Measurements from ENCODE around the gene NCAM2. TPM values are rescaled to one million over a fixed set of nuclear protein-coding genes. Genes with fewer than 3 reads are reported as not detected.

Gene NCAM2
- total and polyA plus RNA-seq, 7 donors, result 0.14 to 2.4 (median 0.62) TPM

DNA sequence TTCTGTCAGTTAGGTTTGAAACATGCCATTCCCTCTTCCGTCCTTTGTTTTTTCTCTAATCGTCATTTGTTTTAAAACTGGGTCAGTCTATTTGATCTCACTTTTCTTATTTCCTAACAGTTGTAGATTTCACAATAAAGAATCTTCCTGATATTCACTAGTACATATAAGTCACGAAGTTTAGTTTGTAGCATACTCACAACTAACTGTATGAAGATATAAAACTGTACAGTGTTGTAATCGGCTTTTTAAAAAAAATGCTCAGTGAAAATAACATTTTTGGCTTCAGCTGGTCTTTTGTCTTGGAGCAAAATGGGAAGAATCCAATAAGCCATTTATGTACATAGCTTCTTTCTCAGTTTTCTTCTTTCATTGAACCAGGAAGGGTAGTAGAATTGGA is 78.3 kb downstream of the NCAM2 start:
- ATAC-seq, result no peak
- no peaks in the 10 kb centered on the region for H3K36me3 ChIP-seq (ENCODE audit: insufficient read depth in 1 of 2, low read depth in 1 of 2)
- no peak for DNase-seq
- TF ChIP-seq, protein P1, sequence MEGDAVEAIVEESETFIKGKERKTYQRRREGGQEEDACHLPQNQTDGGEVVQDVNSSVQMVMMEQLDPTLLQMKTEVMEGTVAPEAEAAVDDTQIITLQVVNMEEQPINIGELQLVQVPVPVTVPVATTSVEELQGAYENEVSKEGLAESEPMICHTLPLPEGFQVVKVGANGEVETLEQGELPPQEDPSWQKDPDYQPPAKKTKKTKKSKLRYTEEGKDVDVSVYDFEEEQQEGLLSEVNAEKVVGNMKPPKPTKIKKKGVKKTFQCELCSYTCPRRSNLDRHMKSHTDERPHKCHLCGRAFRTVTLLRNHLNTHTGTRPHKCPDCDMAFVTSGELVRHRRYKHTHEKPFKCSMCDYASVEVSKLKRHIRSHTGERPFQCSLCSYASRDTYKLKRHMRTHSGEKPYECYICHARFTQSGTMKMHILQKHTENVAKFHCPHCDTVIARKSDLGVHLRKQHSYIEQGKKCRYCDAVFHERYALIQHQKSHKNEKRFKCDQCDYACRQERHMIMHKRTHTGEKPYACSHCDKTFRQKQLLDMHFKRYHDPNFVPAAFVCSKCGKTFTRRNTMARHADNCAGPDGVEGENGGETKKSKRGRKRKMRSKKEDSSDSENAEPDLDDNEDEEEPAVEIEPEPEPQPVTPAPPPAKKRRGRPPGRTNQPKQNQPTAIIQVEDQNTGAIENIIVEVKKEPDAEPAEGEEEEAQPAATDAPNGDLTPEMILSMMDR (IDR thresholded peaks at IDR 0.05), result no peak
- no peaks in the 10 kb centered on the region for H3K9me3 ChIP-seq
- no peak overlapping the region for H3K27ac ChIP-seq
- H3K27me3 ChIP-seq (ENCODE audit: insufficient read depth in 3 of 3, low read length in 2 of 3), result no peaks in the 10 kb centered on the region
- intact Hi-C loops (cut with DNase I), result loop anchor here in 1 of 2 donors (5.0 kb wide), 1 partner anchor 136 kb away; no protein-coding TSS in a partner anchor
- no peak overlapping the region for H3K4me3 ChIP-seq
- WGBS, 3 donors, result 72 to 81% (median 76%) methylated on average over 4 of the region's 4 CpGs
- H3K4me1 ChIP-seq, result no peaks in the 10 kb centered on the region

DNA sequence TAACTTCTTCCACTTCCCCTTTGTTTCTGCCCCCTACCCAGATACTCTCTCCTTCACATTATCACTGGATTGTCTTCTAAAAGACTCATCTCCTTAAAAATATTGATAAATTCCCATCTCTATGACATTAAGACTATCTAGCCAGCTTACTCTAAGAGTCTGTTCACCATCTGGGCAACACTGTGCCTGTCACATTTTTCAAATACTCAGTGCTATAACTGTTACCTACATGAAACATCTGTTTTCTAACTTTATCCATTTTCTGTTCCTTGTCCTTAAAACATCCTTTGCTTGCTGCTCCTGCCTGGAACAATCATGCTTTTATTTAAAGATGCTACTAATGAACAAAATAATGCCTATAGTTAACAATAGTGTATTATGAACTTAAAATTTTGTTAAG is 81.4 kb downstream of the NCAM2 start:
- no peaks in the 10 kb centered on the region for H3K36me3 ChIP-seq (ENCODE audit: insufficient read depth in 1 of 2, low read depth in 1 of 2)
- no peak overlapping the region for H3K4me3 ChIP-seq
- DNase-seq, result no peak
- H3K9me3 ChIP-seq, result no peaks in the 10 kb centered on the region
- H3K4me1 ChIP-seq, result no peaks in the 10 kb centered on the region
- intact Hi-C loops (cut with DNase I), result loop anchor here in 1 of 2 donors (5.0 kb wide), 1 partner anchor 133 kb away; no protein-coding TSS in a partner anchor
- no peaks in the 10 kb centered on the region for H3K27me3 ChIP-seq (ENCODE audit: insufficient read depth in 3 of 3, low read length in 2 of 3)
- ATAC-seq, result no peak
- H3K27ac ChIP-seq, result no peak overlapping the region
- TF ChIP-seq, protein P1 (IDR thresholded peaks at IDR 0.05), result no peak

DNA sequence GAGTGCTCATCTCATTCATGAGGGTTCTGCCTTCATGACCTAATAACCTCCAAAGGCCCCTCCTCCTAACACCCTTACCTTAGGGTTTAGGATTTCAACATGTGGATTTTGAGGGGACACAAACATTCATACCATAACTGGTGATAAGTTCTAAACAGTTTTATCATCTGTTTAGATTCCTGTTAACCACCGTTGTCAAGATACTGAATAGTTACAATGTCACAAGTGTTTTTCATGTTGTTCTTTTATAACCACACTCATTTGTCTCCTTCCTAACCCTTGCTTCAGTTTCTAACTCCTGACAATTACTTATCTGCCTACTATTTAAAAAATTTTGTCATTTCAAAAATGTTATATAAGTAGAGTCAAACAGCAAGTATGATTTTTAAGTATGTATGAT is 86.0 kb downstream of the NCAM2 start:
- no peak for DNase-seq
- intact Hi-C loops (cut with DNase I), result no loop called here
- Histone ChIP-seq H3K27ac (no peak overlapping the region), H3K36me3 (ENCODE audit: insufficient read depth in 1 of 2, low read depth in 1 of 2) (no peaks in the 10 kb centered on the region), H3K4me1 (no peaks in the 10 kb centered on the region), H3K4me3 (no peak overlapping the region), H3K27me3 (ENCODE audit: insufficient read depth in 3 of 3, low read length in 2 of 3) (no peaks in the 10 kb centered on the region), H3K9me3 (no peaks in the 10 kb centered on the region)
- 37 to 58% (median 37%) methylated on average over 1 of the region's 1 CpG for WGBS, 3 donors
- ATAC-seq, result no peak
- TF ChIP-seq, protein P1 (IDR thresholded peaks at IDR 0.05), result no peak

DNA sequence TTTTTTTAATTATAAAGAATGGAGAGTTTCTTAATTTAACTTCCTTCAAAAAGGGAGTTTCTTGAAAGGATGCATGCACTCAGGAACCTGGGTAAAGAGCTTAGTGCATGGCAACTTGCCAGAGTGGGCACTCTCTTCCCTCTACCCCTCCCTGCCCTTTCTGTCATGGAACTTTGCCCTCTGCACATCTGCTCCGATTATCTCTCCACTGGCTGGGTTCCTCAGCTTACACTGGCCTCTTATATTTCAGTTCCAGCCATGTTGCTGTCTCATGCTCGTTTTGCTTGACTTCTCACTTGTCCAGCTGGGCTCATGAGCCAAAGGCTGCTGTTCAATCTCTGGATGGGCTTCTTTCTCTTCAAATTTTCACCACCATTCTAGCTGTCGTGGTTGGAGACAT is 87.0 kb downstream of the NCAM2 start:
- Histone ChIP-seq H3K4me1 (no peaks in the 10 kb centered on the region), H3K4me3 (no peak overlapping the region), H3K36me3 (ENCODE audit: insufficient read depth in 1 of 2, low read depth in 1 of 2) (no peaks in the 10 kb centered on the region), H3K9me3 (no peaks in the 10 kb centered on the region), H3K27ac (no peak overlapping the region), H3K27me3 (ENCODE audit: insufficient read depth in 3 of 3, low read length in 2 of 3) (no peaks in the 10 kb centered on the region)
- no peak for DNase-seq
- 23 to 33% (median 27%) methylated on average over 3 of the region's 3 CpGs for WGBS, 3 donors
- no peak for ATAC-seq
- TF ChIP-seq, protein P1 (IDR thresholded peaks at IDR 0.05), result no peak
- intact Hi-C loops (cut with DNase I), result no loop called here

DNA sequence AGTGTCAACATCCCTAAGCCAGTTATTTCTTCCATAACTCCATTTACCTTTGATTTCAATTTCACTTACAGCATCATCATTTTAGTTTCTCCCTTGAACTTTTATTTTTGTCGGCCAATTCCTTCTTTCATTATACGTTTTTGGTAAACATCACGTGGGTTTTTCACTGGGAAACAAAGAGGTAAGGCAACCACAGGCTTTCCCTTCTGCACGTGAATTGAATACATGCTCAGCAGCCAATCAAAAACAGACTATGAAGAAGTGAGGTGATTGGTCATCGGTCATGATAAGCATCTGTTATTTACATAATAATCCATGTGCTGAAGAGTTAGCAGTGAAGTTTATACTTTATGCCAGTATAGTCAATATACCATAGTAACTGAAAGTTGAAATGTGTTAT is 98.7 kb downstream of the NCAM2 start:
- no peak for ATAC-seq
- TF ChIP-seq, protein P1 (IDR thresholded peaks at IDR 0.05), result no peak
- no peak overlapping the region for H3K4me3 ChIP-seq
- no peaks in the 10 kb centered on the region for H3K36me3 ChIP-seq (ENCODE audit: insufficient read depth in 1 of 2, low read depth in 1 of 2)
- no peak overlapping the region for H3K27ac ChIP-seq
- H3K27me3 ChIP-seq (ENCODE audit: insufficient read depth in 3 of 3, low read length in 2 of 3), result no peaks in the 10 kb centered on the region
- WGBS, 3 donors, result 76 to 80% (median 79%) methylated on average over 5 of the region's 5 CpGs
- H3K9me3 ChIP-seq, result no peaks in the 10 kb centered on the region
- H3K4me1 ChIP-seq, result no peaks in the 10 kb centered on the region
- no peak for DNase-seq
- intact Hi-C loops (cut with DNase I), result no loop called here
